H1 (cell line): Measurements from ENCODE around the gene PGLYRP4. TPM values are rescaled to one million over a fixed set of nuclear protein-coding genes. Genes with fewer than 3 reads are reported as not detected.

ENCODE experiments used
- CBX8 ChIP-seq: fragments of 300-800, 300-1000 bp; sonication (generic); IDR thresholded peaks from 2 replicates; pipeline ENCODE4 v1.7.1; 2016; ENCODE audit warnings: low read depth, low read length, borderline replicate concordance
- CHD7 ChIP-seq: fragments of 300-600 bp; sonication (generic); IDR thresholded peaks from 2 replicates; pipeline ENCODE4 v1.7.1; 2012; ENCODE audit warnings: low read length, moderate library complexity, mild to moderate bottlenecking, inconsistent platforms; ENCODE audit not compliant: insufficient replicate concordance
- KDM1A ChIP-seq: fragments of 200-600, 300-600 bp; sonication (generic); IDR thresholded peaks from 2 replicates; pipeline ENCODE4 v1.7.1; 2016; ENCODE audit warnings: mild to moderate bottlenecking, low read length, borderline replicate concordance
- POLR2A ChIP-seq, 2 experiments: IDR thresholded peaks; 1 replicate in 1 of 2; 2 replicates in 1 of 2; pipeline ENCODE4 v1.6.1; 2011; ENCODE audit warnings: low read depth in 2 of 2, low read length in 2 of 2, mild to moderate bottlenecking in 2 of 2; ENCODE audit errors: control extremely low read depth in 1 of 2
- YY1 ChIP-seq: IDR thresholded peaks from 2 replicates; pipeline ENCODE4 v1.6.1; 2011; ENCODE audit warnings: low read depth, mild to moderate bottlenecking, low read length
- polyA plus RNA-seq, 7 experiments: library from polyadenylated mRNA; depleted of rRNA in 3 of 7; stranded (reverse) in 5 of 7; unstranded in 2 of 7; fragments of >200 nt in 5 of 7; fragments of 200-250 nt in 2 of 7; gene quantifications; 1 replicate in 5 of 7; 2 replicates in 1 of 7; 4 replicates in 1 of 7; pipeline versions ENCODE4 v1.2.1 to v1.2.3, GENCODE V29; 2011 to 2013; ENCODE audit warnings: missing spikeins in 2 of 7, mixed read lengths in 2 of 7
- total RNA-seq: library from RNA; stranded (reverse); fragmentation: NEBNext Ultra II Directional; extraction: Animal tissue kit (Norgen Biotek cat#: 25700); gene quantifications from 2 replicates; pipeline ENCODE4 v1.2.1, GENCODE V29; 2021

Gene PGLYRP4
- total and polyA plus RNA-seq, 2 of the 8 experiments (the other 6 are each of a cell fraction or from before 2014, with no cell fraction given), result not detected

GRCh38 chr1:153386500-153386901, 37.9 kb upstream of the PGLYRP4 start (continued):
- TF ChIP-seq KDM1A (no peak), POLR2A (IDR thresholded peaks at IDR 0.05; ENCODE audit: control extremely low read depth in 1 of 2, low read depth in 2 of 2, low read length in 2 of 2) (no peak), CHD7 (no peak), YY1 (no peak), CBX8 (no peak)
